Natural killer cell (primary cell): ENCODE data around the gene TCF4. TPM values are rescaled to one million over a fixed set of nuclear protein-coding genes. Genes with fewer than 3 reads are reported as not detected.

Experiments used
- ATAC-seq, 3 donors: fragments of 150-1000 bp in 2 of 3; fragments of 200-7000 bp in 1 of 3; cut with Tn5 transposase; 1 replicate in 1 of 3; 2 replicates in 2 of 3; pipeline ENCODE4 v1.10.0; 2021; ENCODE audit warnings: mild to moderate bottlenecking in 2 of 3, moderate library complexity in 2 of 3
- DNase-seq, 2 donors: peaks; one replicate each; pipeline versions ENCODE4 v3.0.0 to v3.0.0-alpha.2; 2013 to 2021; ENCODE audit warnings: mixed read lengths in 1 of 2
- H3K27ac ChIP-seq: one replicate; pipeline ENCODE4 v1.5.1; 2013; ENCODE audit warnings: mild to moderate bottlenecking, low read length
- H3K27me3 ChIP-seq: one replicate; pipeline ENCODE4 v1.6.1; 2013; ENCODE audit warnings: low read length; ENCODE audit not compliant: control insufficient read depth, insufficient read depth
- H3K36me3 ChIP-seq: one replicate; pipeline ENCODE4 v1.6.1; 2013; ENCODE audit warnings: low read length; ENCODE audit not compliant: control insufficient read depth, insufficient read depth
- H3K4me1 ChIP-seq: one replicate; pipeline ENCODE4 v1.6.1; 2013; ENCODE audit warnings: low read length; ENCODE audit not compliant: control insufficient read depth, insufficient read depth
- H3K4me3 ChIP-seq: one replicate; pipeline ENCODE4 v1.5.1; 2013; ENCODE audit warnings: low read length
- H3K9me3 ChIP-seq: one replicate; pipeline ENCODE4 v1.6.1; 2013; ENCODE audit warnings: low read length; ENCODE audit not compliant: control insufficient read depth, insufficient read depth
- H3K27ac Mint-ChIP-seq, 2 donors: one replicate each; pipeline ENCODE4 v1.8.0; 2022; ENCODE audit warnings: mild to moderate bottlenecking in 2 of 2, mixed read lengths in 2 of 2, moderate library complexity in 1 of 2
- H3K27me3 Mint-ChIP-seq, 2 donors: one replicate each; pipeline ENCODE4 v1.8.0; 2022; ENCODE audit warnings: low read depth in 2 of 2, mixed read lengths in 2 of 2
- H3K36me3 Mint-ChIP-seq: one replicate; pipeline ENCODE4 v1.8.0; 2022; ENCODE audit warnings: mixed read lengths
- H3K4me1 Mint-ChIP-seq, 2 donors: one replicate each; pipeline ENCODE4 v1.8.0; 2022; ENCODE audit warnings: mixed read lengths in 2 of 2
- H3K4me3 Mint-ChIP-seq: one replicate; pipeline ENCODE4 v1.8.0; 2022; ENCODE audit warnings: mild to moderate bottlenecking, moderate library complexity, mixed read lengths
- H3K9me3 Mint-ChIP-seq, 2 donors: one replicate each; pipeline ENCODE4 v1.8.0; 2022; ENCODE audit warnings: mixed read lengths in 2 of 2
- CTCF ChIP-seq: fragments of 200-600 bp; IDR thresholded peaks from one replicate; pipeline ENCODE4 v1.8.0; 2022; ENCODE audit warnings: antibody characterized with exemption
- WGBS: methylation state at CpG from one replicate; pipeline ENCODE4 v1.1.7; 2013; ENCODE audit warnings: missing lambda C conversion rate; ENCODE audit not compliant: insufficient coverage; 5-methylcytosine and 5-hydroxymethylcytosine counted together
- intact Hi-C: fragments of 100-400 bp; cut with micrococcal nuclease; formaldehyde crosslinking; loops from one replicate; pipeline ENCODE4 v1.14.2; 2022
- total RNA-seq, 4 donors: library from RNA; stranded (reverse); fragments of 120-200 nt in 1 of 4; gene quantifications; one replicate each; pipeline versions ENCODE4 v1.2.3 to v1.2.4, GENCODE V29; 2013 to 2022

The TCF4 gene
- total RNA-seq, 3 donors from 2014 or later (not counting 1 experiment from before 2014, with no cell fraction given) = 8.3 to 16.5 (median 9.0) TPM

DNA sequence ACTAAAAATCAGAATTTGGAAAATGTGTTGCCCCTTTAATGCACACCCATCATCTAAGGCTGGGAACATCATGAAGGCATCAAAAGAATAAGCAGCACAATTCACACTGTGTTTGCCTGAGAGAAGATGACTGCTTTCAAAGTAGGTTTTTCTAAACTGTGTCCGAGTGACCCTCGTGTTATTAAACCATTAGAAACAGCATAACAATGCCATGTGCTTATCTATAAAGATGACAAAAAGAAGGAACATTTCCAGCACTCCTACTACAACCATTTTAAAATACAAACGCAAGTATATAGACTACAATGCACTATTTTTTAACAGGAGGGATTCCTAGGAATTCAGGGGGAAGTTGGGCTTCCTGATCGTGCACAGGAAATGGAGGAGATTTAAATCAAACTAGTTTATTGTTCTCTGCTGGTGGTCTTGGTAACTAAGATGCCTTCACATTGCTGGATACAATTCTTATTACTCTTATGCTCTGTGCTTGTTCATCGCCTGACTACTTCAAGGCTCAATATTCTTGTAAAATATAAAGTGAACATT, 322.8 kb downstream of the TCF4 start:
- Mint-ChIP-seq H3K27ac (no peak overlapping the region), H3K36me3 (no peaks in the 10 kb centered on the region), H3K27me3 (no peaks in the 10 kb centered on the region), H3K4me1 (peaks cover 12 to 17% of the 10 kb centered on the region in 2 donors), H3K4me3 (no peak overlapping the region), H3K9me3 (no peaks in the 10 kb centered on the region)
- DNase-seq = no peak
- Histone ChIP-seq H3K27ac (no peak overlapping the region), H3K36me3 (no peaks in the 10 kb centered on the region), H3K4me1 (peaks cover 7% of the 10 kb centered on the region), H3K9me3 (no peaks in the 10 kb centered on the region), H3K27me3 (no peaks in the 10 kb centered on the region), H3K4me3 (no peak overlapping the region)
- ATAC-seq = no peak
- no peak for TF ChIP-seq CTCF
- WGBS = 92% methylated on average over 3 of the region's 5 CpGs
- intact Hi-C loops = no loop called here

- no peaks in the 10 kb centered on the region for H3K36me3 Mint-ChIP-seq
- Histone ChIP-seq H3K27ac (no peak overlapping the region), H3K27me3 (no peaks in the 10 kb centered on the region), H3K4me1 (peaks cover 7% of the 10 kb centered on the region), H3K9me3 (no peaks in the 10 kb centered on the region), H3K4me3 (no peak overlapping the region), H3K36me3 (no peaks in the 10 kb centered on the region)
- H3K9me3 Mint-ChIP-seq = no peaks in the 10 kb centered on the region
- peaks cover 12 to 17% of the 10 kb centered on the region in 2 donors for H3K4me1 Mint-ChIP-seq
- no peaks in the 10 kb centered on the region for H3K27me3 Mint-ChIP-seq
- no peak overlapping the region for H3K4me3 Mint-ChIP-seq
- ATAC-seq (no peak), DNase-seq (no peak)
- H3K27ac Mint-ChIP-seq = no peak overlapping the region
- intact Hi-C loops = no loop called here
- 27% methylated on average over 3 of the region's 3 CpGs for WGBS
- no peak for TF ChIP-seq CTCF
Measured at GRCh38 chr18:55264108-55264507, 323.9 kb downstream of the TCF4 start.

- Mint-ChIP-seq H3K9me3 (no peaks in the 10 kb centered on the region), H3K27me3 (no peaks in the 10 kb centered on the region), H3K27ac (no peak overlapping the region), H3K4me1 (peaks cover 8 to 12% of the 10 kb centered on the region in 2 donors), H3K36me3 (no peaks in the 10 kb centered on the region), H3K4me3 (no peak overlapping the region)
- intact Hi-C loops = no loop called here
- DNase-seq (no peak), ATAC-seq (no peak)
- no peaks in the 10 kb centered on the region for H3K36me3 ChIP-seq
- no peaks in the 10 kb centered on the region for H3K4me1 ChIP-seq
- no peak for TF ChIP-seq CTCF
- no peak overlapping the region for H3K27ac ChIP-seq
- WGBS = no CpG with 5 or more reads among the region's 1 CpG
- H3K27me3 ChIP-seq = no peaks in the 10 kb centered on the region
- no peak overlapping the region for H3K4me3 ChIP-seq
- H3K9me3 ChIP-seq = no peaks in the 10 kb centered on the region
Measured at GRCh38 chr18:55262021-55262560, 325.9 kb downstream of the TCF4 start.

GRCh38 chr18:55261253-55261652, 326.7 kb downstream of the TCF4 start:
- no peak overlapping the region for H3K4me3 ChIP-seq
- WGBS = 99% methylated on average over 3 of the region's 4 CpGs
- Mint-ChIP-seq H3K27me3 (no peaks in the 10 kb centered on the region), H3K4me1 (peaks cover 4 to 9% of the 10 kb centered on the region in 2 donors), H3K36me3 (no peaks in the 10 kb centered on the region), H3K9me3 (no peaks in the 10 kb centered on the region), H3K27ac (no peak overlapping the region), H3K4me3 (no peak overlapping the region)
- H3K27ac ChIP-seq = no peak overlapping the region
- TF ChIP-seq CTCF = no peak
- no peaks in the 10 kb centered on the region for H3K9me3 ChIP-seq
- H3K4me1 ChIP-seq = no peaks in the 10 kb centered on the region
- ATAC-seq (no peak), DNase-seq (no peak)
- intact Hi-C loops = no loop called here
- H3K27me3 ChIP-seq = no peaks in the 10 kb centered on the region
- no peaks in the 10 kb centered on the region for H3K36me3 ChIP-seq
